HG03103 (cell line): ENCODE measurements around the gene MAJIN.

Source experiments
- ATAC-seq: cut with Tn5 transposase; IDR thresholded peaks from one replicate; pipeline ENCODE4 v1.9.1; 2021; ENCODE audit warnings: low read depth; ENCODE audit not compliant: unreplicated experiment

The MAJIN gene

GRCh38 chr11:64916040-64916774, 55.7 kb downstream of the MAJIN start:
- no peak for ATAC-seq

- ATAC-seq, result no peak
Measured at GRCh38 chr11:64915376-64915887, 56.5 kb downstream of the MAJIN start.

- no peak for ATAC-seq
Measured at GRCh38 chr11:64914123-64914522, 57.8 kb downstream of the MAJIN start.

GRCh38 chr11:64913171-64913727, 58.7 kb downstream of the MAJIN start:
- no peak for ATAC-seq

GRCh38 chr11:64911689-64912088, 60.2 kb downstream of the MAJIN start:
- ATAC-seq, result no peak

GRCh38 chr11:64911142-64911541, 60.8 kb downstream of the MAJIN start:
- no peak for ATAC-seq

- no peak for ATAC-seq
Measured at GRCh38 chr11:64910451-64911093, 61.3 kb downstream of the MAJIN start.

- ATAC-seq, result no peak
Measured at GRCh38 chr11:64909653-64910343, 62.1 kb downstream of the MAJIN start.

GRCh38 chr11:64908766-64909165, 63.1 kb downstream of the MAJIN start:
- ATAC-seq, result no peak

GRCh38 chr11:64906314-64906635, 65.6 kb downstream of the MAJIN start:
- ATAC-seq, result no peak

GRCh38 chr11:64905516-64906313, 66.2 kb downstream of the MAJIN start:
- ATAC-seq, result no peak

- ATAC-seq, result no peak
Measured at GRCh38 chr11:64903291-64903833, 68.5 kb downstream of the MAJIN start.

- ATAC-seq, result no peak
Measured at GRCh38 chr11:64902102-64902900, 69.6 kb downstream of the MAJIN start.

- no peak for ATAC-seq
Measured at GRCh38 chr11:64900774-64901173, 71.1 kb downstream of the MAJIN start.

- ATAC-seq, result no peak
Measured at GRCh38 chr11:64900263-64900678, 71.6 kb downstream of the MAJIN start.

- ATAC-seq, result no peak
Measured at GRCh38 chr11:64898541-64898940, 73.4 kb downstream of the MAJIN start.

GRCh38 chr11:64898076-64898445, 73.8 kb downstream of the MAJIN start:
- ATAC-seq, result no peak

- ATAC-seq, result no peak
Measured at GRCh38 chr11:64897381-64898075, 74.4 kb downstream of the MAJIN start.
